ENCODE results near the gene RSPH10B.
"Not testable (repeated sequence)": the region's sequence is repeated elsewhere in the genome, so short reads cannot be mapped to it uniquely, and the experiment has no call there.

- not testable (repeated sequence) for TF ChIP-seq TSHZ2 (CRISPR knock-in tag; IDR thresholded peaks at IDR 0.05); BACH2 (CRISPR knock-in tag; IDR thresholded peaks at IDR 0.05; ENCODE audit: borderline replicate concordance); ESRRG (CRISPR knock-in tag; IDR thresholded peaks at IDR 0.05); CREB5 (CRISPR knock-in tag; IDR thresholded peaks at IDR 0.05; ENCODE audit: low read depth); ZNF8 (CRISPR knock-in tag; IDR thresholded peaks at IDR 0.05); CSDC2 (CRISPR knock-in tag; IDR thresholded peaks at IDR 0.05); ARNTL (CRISPR knock-in tag; IDR thresholded peaks at IDR 0.05; ENCODE audit: borderline replicate concordance, low read depth); ZNF70 (CRISPR knock-in tag; IDR thresholded peaks at IDR 0.05)
Observed at GRCh38 chr7:5897369-5897919, 73.0 kb downstream of the RSPH10B start.
